ENCODE data around the gene AAR2. TPM values are rescaled to one million over a fixed set of nuclear protein-coding genes. Genes with fewer than 3 reads are reported as not detected.

AAR2 gene
- total RNA-seq, 2 donors from 2014 or later: 16.3 to 19.4 TPM

DNA sequence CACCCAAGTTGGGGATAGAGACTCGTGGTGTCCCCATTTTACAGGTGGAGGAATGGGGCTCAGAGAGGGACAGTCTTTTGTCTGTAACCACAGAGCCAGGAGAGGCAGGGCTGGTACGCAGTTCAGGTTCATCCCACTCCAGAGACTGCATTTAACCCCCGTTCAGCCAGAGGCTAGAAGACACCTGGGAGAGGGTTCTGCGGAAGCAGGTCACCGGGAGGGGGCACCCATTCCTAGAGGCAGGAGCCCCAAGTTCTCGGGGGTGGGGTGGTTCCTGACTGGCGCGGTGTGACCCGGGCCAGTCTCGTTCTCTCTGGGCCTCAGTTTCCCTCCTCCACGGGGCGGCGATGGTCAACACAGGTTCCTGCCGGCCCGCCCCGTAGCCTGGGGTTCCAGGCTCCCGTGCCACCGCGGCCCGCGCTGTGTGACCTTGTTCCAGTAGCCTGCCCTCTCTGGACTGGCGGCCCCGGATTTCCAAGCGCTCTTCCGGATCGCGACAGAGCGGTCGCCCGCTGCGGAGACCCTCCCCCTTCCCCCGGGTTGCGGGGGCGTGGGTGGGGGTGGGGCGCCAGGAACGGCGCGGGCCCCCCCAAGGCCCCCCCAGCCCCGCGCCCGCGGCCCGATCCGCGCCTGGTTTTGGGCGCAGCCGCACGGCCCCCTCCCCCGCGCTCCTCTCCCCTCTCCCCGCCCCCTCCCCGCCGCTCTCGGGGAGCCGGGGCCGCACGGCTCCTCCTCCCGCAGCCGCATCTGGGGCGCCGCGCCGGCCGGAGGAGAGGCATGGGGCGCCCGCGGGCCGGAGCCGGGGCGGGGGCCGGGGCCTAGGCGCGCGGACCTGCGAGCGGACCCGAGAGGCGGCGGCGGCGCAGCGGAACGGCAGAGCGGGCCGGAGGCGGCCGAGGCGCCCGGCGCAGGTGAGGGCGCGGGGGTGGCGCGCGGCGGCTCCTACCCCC lies 69.6 kb downstream of the AAR2 start, which contains the start of gene DLGAP4:
DLGAP4 (plus strand) TSS at position 738 of the 950 bp plus-strand sequence. CDS start 125,379 bp downstream, outside the sequence.
- 1 to 7% methylated on average over 5 to 55 of the region's 96 CpGs for WGBS, 2 donors
- no peak within 1 kb of the TSS for H3K27ac ChIP-seq
- TF ChIP-seq CTCF (IDR thresholded peaks at IDR 0.05) (no peak), POLR2A (IDR thresholded peaks at IDR 0.05) (no peak)
- intact Hi-C loops (cut with DNase I): no loop called here
- H3K27me3 ChIP-seq: peaks cover 3 to 13% of the 10 kb centered on the region in 2 donors
- H3K4me3 ChIP-seq: no peak within 1 kb of the TSS
- no peaks in the 10 kb centered on the region for H3K9me3 ChIP-seq
- peaks cover 15% of the 10 kb centered on the region for H3K4me1 ChIP-seq
- ATAC-seq (peak; percentile 58), DNase-seq (peak in 1 of 4 donors; percentile 24)
- H3K36me3 ChIP-seq (replicated peaks in 1 of 2; ENCODE audit: insufficient read depth in 1 of 2, low read depth in 2 of 2): no peaks in the 10 kb centered on the region

Other genes with a start within 250 kb of the AAR2 start
- gene EPB41L1, start 81.7 kb upstream of the AAR2 start, total RNA-seq: 10 to 100 TPM; 22.8 to 53.4 TPM
- 10 to 100 TPM; 23.1 to 60.0 TPM for gene DLGAP4, start 69.9 kb downstream of the AAR2 start, total RNA-seq

Data from body of pancreas (tissue), 4 donors.